ENCODE results near the gene XXYLT1. TPM values are rescaled to one million over a fixed set of nuclear protein-coding genes. Genes with fewer than 3 reads are reported as not detected.

The XXYLT1 gene
- total RNA-seq, 1 experiment from 2014 or later: 29.2 TPM

- no peak overlapping the region for H3K27ac Mint-ChIP-seq (ENCODE audit: unreplicated experiment)
- peaks cover 10% of the 10 kb centered on the region for H3K9me3 Mint-ChIP-seq (ENCODE audit: low read depth, unreplicated experiment)
- intact Hi-C loops (cut with micrococcal nuclease; ENCODE audit: unreplicated experiment): no loop called here
- H3K36me3 Mint-ChIP-seq (ENCODE audit: insufficient read depth, unreplicated experiment): no peaks in the 10 kb centered on the region
- no peak overlapping the region for H3K4me3 Mint-ChIP-seq (ENCODE audit: low read depth, unreplicated experiment)
- H3K27me3 Mint-ChIP-seq (ENCODE audit: unreplicated experiment): no peaks in the 10 kb centered on the region
- BruUV-seq (replicated peaks): no TSS peak
- CTCF ChIA-PET: interaction anchor here (0.9 to 1.8 kb wide), 2 partner anchors 11 to 15 kb away, joined by 3 to 4 read pairs; no protein-coding TSS in a partner anchor
- TF ChIP-seq, protein P1, sequence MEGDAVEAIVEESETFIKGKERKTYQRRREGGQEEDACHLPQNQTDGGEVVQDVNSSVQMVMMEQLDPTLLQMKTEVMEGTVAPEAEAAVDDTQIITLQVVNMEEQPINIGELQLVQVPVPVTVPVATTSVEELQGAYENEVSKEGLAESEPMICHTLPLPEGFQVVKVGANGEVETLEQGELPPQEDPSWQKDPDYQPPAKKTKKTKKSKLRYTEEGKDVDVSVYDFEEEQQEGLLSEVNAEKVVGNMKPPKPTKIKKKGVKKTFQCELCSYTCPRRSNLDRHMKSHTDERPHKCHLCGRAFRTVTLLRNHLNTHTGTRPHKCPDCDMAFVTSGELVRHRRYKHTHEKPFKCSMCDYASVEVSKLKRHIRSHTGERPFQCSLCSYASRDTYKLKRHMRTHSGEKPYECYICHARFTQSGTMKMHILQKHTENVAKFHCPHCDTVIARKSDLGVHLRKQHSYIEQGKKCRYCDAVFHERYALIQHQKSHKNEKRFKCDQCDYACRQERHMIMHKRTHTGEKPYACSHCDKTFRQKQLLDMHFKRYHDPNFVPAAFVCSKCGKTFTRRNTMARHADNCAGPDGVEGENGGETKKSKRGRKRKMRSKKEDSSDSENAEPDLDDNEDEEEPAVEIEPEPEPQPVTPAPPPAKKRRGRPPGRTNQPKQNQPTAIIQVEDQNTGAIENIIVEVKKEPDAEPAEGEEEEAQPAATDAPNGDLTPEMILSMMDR (IDR thresholded peaks at IDR 0.05; ENCODE audit: unreplicated experiment): no peak
- H3K4me1 Mint-ChIP-seq (ENCODE audit: low read depth, unreplicated experiment): peaks cover 12% of the 10 kb centered on the region
- DNase-seq: no peak
Measured at GRCh38 chr3:195139876-195140240, 131.1 kb downstream of the XXYLT1 start.

DNA sequence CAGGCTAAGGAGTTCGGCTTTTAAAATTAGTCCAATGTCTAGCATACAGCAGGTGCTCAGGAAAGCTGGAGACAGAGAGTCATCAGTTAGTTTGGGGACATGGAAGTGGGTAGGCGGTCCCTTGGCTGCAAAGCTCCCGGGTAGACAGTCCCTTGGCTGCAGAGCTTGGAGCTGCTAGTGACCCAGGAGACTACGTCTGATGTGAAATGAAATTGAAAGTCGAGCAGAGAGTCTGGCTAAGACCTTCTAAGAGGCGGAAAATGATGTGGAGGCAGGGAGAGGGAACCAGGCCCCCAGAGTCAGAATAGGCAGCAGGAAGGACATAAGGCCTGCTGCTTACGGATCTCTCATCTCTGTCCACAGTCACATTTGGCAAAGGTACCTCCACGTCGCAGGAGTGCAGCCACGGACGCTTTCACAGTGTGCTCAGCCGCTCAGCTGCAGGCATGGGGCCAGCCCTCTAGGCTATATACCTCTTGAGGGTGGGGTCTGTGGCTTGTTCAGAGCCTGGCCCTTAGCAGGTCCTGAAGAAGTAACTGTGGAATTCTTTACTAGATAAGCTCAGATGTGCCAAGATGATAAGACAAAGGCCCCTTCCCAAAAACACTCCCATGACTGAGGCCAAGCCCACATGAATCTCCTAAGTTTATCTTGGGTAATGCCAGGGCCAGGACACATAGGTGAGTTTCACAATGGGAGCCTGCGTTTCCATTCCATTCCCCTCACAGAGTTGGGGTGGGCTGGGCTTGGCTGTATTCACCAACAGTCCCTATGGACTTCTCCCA is 131.7 kb downstream of the XXYLT1 start:
- Mint-ChIP-seq H3K4me1 (ENCODE audit: low read depth, unreplicated experiment) (peaks cover 12% of the 10 kb centered on the region), H3K27me3 (ENCODE audit: unreplicated experiment) (no peaks in the 10 kb centered on the region), H3K36me3 (ENCODE audit: insufficient read depth, unreplicated experiment) (no peaks in the 10 kb centered on the region), H3K27ac (ENCODE audit: unreplicated experiment) (no peak overlapping the region), H3K9me3 (ENCODE audit: low read depth, unreplicated experiment) (peaks cover 10% of the 10 kb centered on the region), H3K4me3 (ENCODE audit: low read depth, unreplicated experiment) (no peak overlapping the region)
- CTCF ChIA-PET: interaction anchor here (0.9 to 1.8 kb wide), 2 partner anchors 11 to 14 kb away, joined by 3 to 4 read pairs; no protein-coding TSS in a partner anchor
- intact Hi-C loops (cut with micrococcal nuclease; ENCODE audit: unreplicated experiment): no loop called here
- TF ChIP-seq, protein P1 (IDR thresholded peaks at IDR 0.05; ENCODE audit: unreplicated experiment): no peak
- no peak for DNase-seq
- BruUV-seq (replicated peaks): no TSS peak

DNA sequence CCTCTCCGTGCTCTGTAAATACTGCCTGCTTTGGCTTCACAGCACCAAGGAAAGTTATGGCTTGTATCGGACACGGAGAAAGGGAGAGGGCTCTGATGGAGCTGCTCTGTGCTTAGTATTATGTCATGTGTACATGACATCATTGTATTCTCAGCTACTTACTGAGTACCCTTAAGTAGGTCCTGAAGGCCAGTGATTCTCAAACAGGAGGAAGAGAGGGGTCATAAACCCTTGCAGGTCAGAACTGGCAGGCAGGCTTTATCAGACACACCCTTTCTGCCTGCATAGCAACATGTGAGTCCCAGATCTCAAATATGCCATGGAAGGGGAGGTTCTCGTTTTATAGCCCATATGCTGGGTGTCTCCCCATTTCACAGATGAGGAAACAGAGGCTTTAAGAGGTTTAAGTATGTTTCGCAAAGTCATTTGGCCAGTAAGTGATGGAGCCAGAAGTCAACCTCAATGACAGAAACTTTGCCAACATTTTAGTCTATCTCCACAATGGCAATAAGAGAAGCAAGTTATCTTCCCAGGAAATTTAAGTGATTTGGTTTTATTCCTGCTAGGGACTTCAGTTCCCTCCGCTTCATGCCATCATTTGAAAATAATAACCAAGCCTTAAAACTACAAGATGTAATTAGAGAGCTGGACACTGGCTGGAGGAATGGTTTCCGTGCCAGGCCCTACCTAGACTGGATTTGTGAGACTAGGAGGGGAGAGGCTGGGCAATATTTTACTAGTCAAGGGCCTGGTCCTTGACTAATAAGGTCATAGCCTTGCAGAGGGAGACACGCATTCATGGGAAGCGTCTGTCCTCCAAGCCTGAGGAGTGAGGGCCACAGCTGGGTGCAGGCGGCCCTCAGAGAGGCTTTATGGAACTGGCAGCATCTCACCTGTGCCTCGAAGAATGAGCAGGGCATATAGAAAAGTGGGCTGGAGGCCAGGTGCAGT is 133.0 kb downstream of the XXYLT1 start:
- peaks cover 10% of the 10 kb centered on the region for H3K9me3 Mint-ChIP-seq (ENCODE audit: low read depth, unreplicated experiment)
- no TSS peak for BruUV-seq (replicated peaks)
- no peak overlapping the region for H3K4me3 Mint-ChIP-seq (ENCODE audit: low read depth, unreplicated experiment)
- TF ChIP-seq, protein P1 (IDR thresholded peaks at IDR 0.05; ENCODE audit: unreplicated experiment): no peak
- CTCF ChIA-PET: interaction anchor here (0.6 kb wide), 1 partner anchor 464 kb away, joined by 3 read pairs; no protein-coding TSS in a partner anchor
- no peaks in the 10 kb centered on the region for H3K27me3 Mint-ChIP-seq (ENCODE audit: unreplicated experiment)
- no peak overlapping the region for H3K27ac Mint-ChIP-seq (ENCODE audit: unreplicated experiment)
- DNase-seq: no peak
- intact Hi-C loops (cut with micrococcal nuclease; ENCODE audit: unreplicated experiment): no loop called here
- no peaks in the 10 kb centered on the region for H3K36me3 Mint-ChIP-seq (ENCODE audit: insufficient read depth, unreplicated experiment)
- H3K4me1 Mint-ChIP-seq (ENCODE audit: low read depth, unreplicated experiment): peaks cover 12% of the 10 kb centered on the region

DNA sequence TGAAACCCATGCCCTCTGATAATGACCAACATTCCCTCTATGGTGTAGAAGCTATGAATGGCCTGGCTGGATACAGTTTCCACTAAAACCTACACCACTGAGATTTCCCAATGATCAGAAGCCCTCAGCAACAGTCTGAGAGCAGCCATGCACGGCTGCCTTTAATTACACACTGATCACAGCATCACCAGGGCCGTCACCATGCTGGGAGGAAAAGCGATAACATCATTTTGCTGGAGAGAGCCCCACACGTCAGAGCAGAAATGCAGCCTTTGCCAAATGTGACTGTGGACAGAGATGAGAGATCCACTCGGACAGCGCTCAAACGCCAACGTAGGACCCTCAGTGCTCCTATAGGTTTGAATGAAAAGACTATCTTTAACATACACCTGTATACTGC is 135.0 kb downstream of the XXYLT1 start:
- peaks cover 12% of the 10 kb centered on the region for H3K4me1 Mint-ChIP-seq (ENCODE audit: low read depth, unreplicated experiment)

More for the DNA sequence above, 135.0 kb downstream of the XXYLT1 start:
- CTCF ChIA-PET: interaction anchor here (0.8 to 1.1 kb wide), 2 partner anchors 16 to 503 kb away, joined by 3 to 5 read pairs; partner anchors contain the start of gene TMEM44
- Mint-ChIP-seq H3K27me3 (ENCODE audit: unreplicated experiment) (no peaks in the 10 kb centered on the region), H3K4me3 (ENCODE audit: low read depth, unreplicated experiment) (no peak overlapping the region), H3K27ac (ENCODE audit: unreplicated experiment) (no peak overlapping the region), H3K36me3 (ENCODE audit: insufficient read depth, unreplicated experiment) (no peaks in the 10 kb centered on the region), H3K9me3 (ENCODE audit: low read depth, unreplicated experiment) (peaks cover 4% of the 10 kb centered on the region)
- DNase-seq: no peak
- intact Hi-C loops (cut with micrococcal nuclease; ENCODE audit: unreplicated experiment): no loop called here
- no TSS peak for BruUV-seq (replicated peaks)
- TF ChIP-seq, protein P1 (IDR thresholded peaks at IDR 0.05; ENCODE audit: unreplicated experiment): no peak
